H1 (cell line): ENCODE results near the gene MRI1. TPM values are rescaled to one million over a fixed set of nuclear protein-coding genes. Genes with fewer than 3 reads are reported as not detected.

Source experiments
- CTBP2 ChIP-seq: IDR thresholded peaks from 2 replicates; pipeline ENCODE4 v1.7.0; 2011; ENCODE audit warnings: borderline replicate concordance, mild to moderate bottlenecking, moderate library complexity, mixed read lengths, low read length; ENCODE audit not compliant: insufficient read depth, insufficient read length
- EP300 ChIP-seq, 2 experiments: IDR thresholded peaks; 1 replicate in 1 of 2; 2 replicates in 1 of 2; pipeline ENCODE4 v1.6.1; 2011 to 2012; ENCODE audit warnings: low read depth in 2 of 2, low read length in 2 of 2, mild to moderate bottlenecking in 2 of 2, borderline replicate concordance in 1 of 2, inconsistent platforms in 1 of 2, moderate library complexity in 1 of 2
- FOSL1 ChIP-seq: IDR thresholded peaks from 2 replicates; pipeline ENCODE4 v1.6.1; 2011; ENCODE audit warnings: mild to moderate bottlenecking, low read depth, low read length, moderate library complexity; ENCODE audit not compliant: insufficient read depth
- USF2 ChIP-seq: IDR thresholded peaks from 2 replicates; pipeline ENCODE4 v1.6.1; 2011; ENCODE audit warnings: low read length, improper control_type of control experiment
- polyA plus RNA-seq, 7 experiments: library from polyadenylated mRNA; depleted of rRNA in 3 of 7; stranded (reverse) in 5 of 7; unstranded in 2 of 7; fragments of >200 nt in 5 of 7; fragments of 200-250 nt in 2 of 7; gene quantifications; 1 replicate in 5 of 7; 2 replicates in 1 of 7; 4 replicates in 1 of 7; pipeline versions ENCODE4 v1.2.1 to v1.2.3, GENCODE V29; 2011 to 2013; ENCODE audit warnings: missing spikeins in 2 of 7, mixed read lengths in 2 of 7
- total RNA-seq: library from RNA; stranded (reverse); fragmentation: NEBNext Ultra II Directional; extraction: Animal tissue kit (Norgen Biotek cat#: 25700); gene quantifications from 2 replicates; pipeline ENCODE4 v1.2.1, GENCODE V29; 2021

The MRI1 gene
- total and polyA plus RNA-seq, 2 of the 8 experiments (the other 6 are each of a cell fraction or from before 2014, with no cell fraction given) = 24.5 to 29.5 TPM

DNA sequence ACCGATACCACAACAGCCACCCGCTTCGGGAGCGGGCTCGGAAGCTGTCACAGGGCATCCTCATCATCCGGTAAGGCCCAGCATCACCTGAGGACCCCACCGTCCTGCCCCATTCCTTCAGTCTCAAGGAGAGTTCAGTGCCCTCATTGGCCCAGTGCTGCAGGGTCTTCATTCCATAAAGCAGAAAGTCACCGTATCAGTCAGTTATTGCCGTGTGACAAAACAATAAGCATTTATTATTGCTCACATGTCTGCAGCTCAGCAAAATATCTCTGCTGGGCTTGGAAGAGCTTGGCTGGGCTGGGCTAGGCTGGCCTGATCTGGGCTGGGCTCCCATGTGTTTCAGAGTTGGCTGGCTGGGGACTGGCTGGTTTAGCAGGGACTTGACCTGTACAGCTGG, 8.1 kb upstream of the MRI1 start (continued):
- no peak for TF ChIP-seq USF2
- TF ChIP-seq CTBP2 = no peak
- TF ChIP-seq FOSL1 = no peak
- no peak for TF ChIP-seq EP300 (IDR thresholded peaks at IDR 0.05; ENCODE audit: borderline replicate concordance in 1 of 2, low read depth in 2 of 2, low read length in 2 of 2)
